HL-60 (cell line): ENCODE measurements around the gene USP6.
"Not testable (repeated sequence)": the region's sequence is repeated elsewhere in the genome, so short reads cannot be mapped to it uniquely, and the experiment has no call there.

Experiments used
- REST ChIP-seq: IDR thresholded peaks from 2 replicates; pipeline ENCODE4 v1.6.1; 2012; ENCODE audit warnings: low read depth; ENCODE audit not compliant: insufficient replicate concordance
- TF ChIP-seq, protein P1 (sequence below): IDR thresholded peaks from one replicate; pipeline ENCODE4 v1.5.1; 2011; ENCODE audit warnings: low read length, control low read depth, inconsistent platforms; ENCODE audit not compliant: insufficient read depth

DNA sequence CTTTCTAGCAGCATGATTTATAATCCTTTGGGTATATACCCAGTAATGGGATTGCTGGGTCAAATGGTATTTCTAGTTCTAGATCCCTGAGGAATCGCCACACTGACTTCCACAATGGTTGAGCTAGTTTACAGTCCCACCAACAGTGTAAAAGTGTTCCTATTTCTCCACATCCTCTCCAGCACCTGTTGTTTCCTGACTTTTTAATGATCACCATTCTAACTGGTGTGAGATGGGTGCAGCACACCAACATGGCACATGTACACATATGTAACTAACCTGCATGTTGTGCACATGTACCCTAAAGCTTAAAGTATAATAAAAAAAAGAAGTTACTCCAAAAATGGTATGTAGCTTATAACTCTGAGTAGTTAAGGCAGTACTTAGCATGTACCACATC is 44.9 kb downstream of the USP6 start:
- TF ChIP-seq, protein P1, sequence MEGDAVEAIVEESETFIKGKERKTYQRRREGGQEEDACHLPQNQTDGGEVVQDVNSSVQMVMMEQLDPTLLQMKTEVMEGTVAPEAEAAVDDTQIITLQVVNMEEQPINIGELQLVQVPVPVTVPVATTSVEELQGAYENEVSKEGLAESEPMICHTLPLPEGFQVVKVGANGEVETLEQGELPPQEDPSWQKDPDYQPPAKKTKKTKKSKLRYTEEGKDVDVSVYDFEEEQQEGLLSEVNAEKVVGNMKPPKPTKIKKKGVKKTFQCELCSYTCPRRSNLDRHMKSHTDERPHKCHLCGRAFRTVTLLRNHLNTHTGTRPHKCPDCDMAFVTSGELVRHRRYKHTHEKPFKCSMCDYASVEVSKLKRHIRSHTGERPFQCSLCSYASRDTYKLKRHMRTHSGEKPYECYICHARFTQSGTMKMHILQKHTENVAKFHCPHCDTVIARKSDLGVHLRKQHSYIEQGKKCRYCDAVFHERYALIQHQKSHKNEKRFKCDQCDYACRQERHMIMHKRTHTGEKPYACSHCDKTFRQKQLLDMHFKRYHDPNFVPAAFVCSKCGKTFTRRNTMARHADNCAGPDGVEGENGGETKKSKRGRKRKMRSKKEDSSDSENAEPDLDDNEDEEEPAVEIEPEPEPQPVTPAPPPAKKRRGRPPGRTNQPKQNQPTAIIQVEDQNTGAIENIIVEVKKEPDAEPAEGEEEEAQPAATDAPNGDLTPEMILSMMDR: not testable (repeated sequence)
- TF ChIP-seq REST: not testable (repeated sequence)
